A673 (cell line): ENCODE measurements around the gene REXO1. TPM values are rescaled to one million over a fixed set of nuclear protein-coding genes. Genes with fewer than 3 reads are reported as not detected.

Source experiments
- BruUV-seq: library from RNA; stranded (reverse); fragments of 400-500 nt; replicated peaks from 2 replicates; lab custom pipeline; 2021; lab: Mats Ljungman, UMichigan
- CTCF ChIA-PET: fragments of 300-600 bp; sonication (Branson Sonifier 250); formaldehyde crosslinking; loops from one replicate; lab custom pipeline; 2022; ENCODE audit warnings: antibody characterized with exemption; lab: Charles Lee
- POLR2A ChIA-PET: fragments of 300-600 bp; sonication (Branson Sonifier 250); formaldehyde crosslinking; loops from one replicate; lab custom pipeline; 2022; ENCODE audit warnings: antibody characterized with exemption; ENCODE audit not compliant: low non-redundant PET; lab: Charles Lee
- DNase-seq: peaks from one replicate; pipeline ENCODE4 v3.0.0-alpha.2; 2015; ENCODE audit warnings: low spot score
- H3K27ac ChIP-seq: fragments of 200-600 bp; sonication (generic); 2 replicates; pipeline ENCODE4 v1.5.1; 2016; ENCODE audit warnings: mixed run types, low read depth, mild to moderate bottlenecking, mixed read lengths, antibody characterized with exemption, low read length; ENCODE audit not compliant: poor library complexity, severe bottlenecking
- H3K27me3 ChIP-seq: fragments of 200-600 bp; sonication (generic); replicated peaks from 2 replicates; pipeline ENCODE4 v1.6.1; 2017; ENCODE audit warnings: mixed run types, low read depth, mild to moderate bottlenecking, mixed read lengths, antibody characterized with exemption, low read length; ENCODE audit not compliant: insufficient read depth, poor library complexity
- H3K36me3 ChIP-seq: fragments of 200-600 bp; sonication (generic); 2 replicates; pipeline ENCODE4 v1.6.1; 2016; ENCODE audit warnings: mixed run types, mild to moderate bottlenecking, mixed read lengths, antibody characterized with exemption, low read length; ENCODE audit not compliant: insufficient read depth, poor library complexity, severe bottlenecking
- H3K4me1 ChIP-seq: fragments of 200-600 bp; sonication (generic); 2 replicates; pipeline ENCODE4 v1.6.1; 2017; ENCODE audit warnings: mixed run types, mild to moderate bottlenecking, mixed read lengths, antibody characterized with exemption, low read length; ENCODE audit not compliant: insufficient read depth, poor library complexity, severe bottlenecking
- H3K4me3 ChIP-seq: fragments of 200-600 bp; sonication (generic); 2 replicates; pipeline ENCODE4 v1.5.1; 2016; ENCODE audit warnings: low read depth, mixed run types, mild to moderate bottlenecking, mixed read lengths, low read length; ENCODE audit not compliant: poor library complexity, severe bottlenecking
- H3K9me3 ChIP-seq: fragments of 200-600 bp; sonication (generic); 2 replicates; pipeline ENCODE4 v1.6.1; 2016; ENCODE audit warnings: mixed run types, low read depth, mild to moderate bottlenecking, mixed read lengths, antibody characterized with exemption, low read length; ENCODE audit not compliant: poor library complexity, severe bottlenecking
- EZH2 ChIP-seq: fragments of 200-600 bp; sonication (generic); IDR thresholded peaks from 2 replicates; pipeline ENCODE4 v1.6.1; 2017; ENCODE audit warnings: borderline replicate concordance, low read depth, mild to moderate bottlenecking, mixed read lengths, antibody characterized with exemption, low read length; ENCODE audit not compliant: poor library complexity, severe bottlenecking
- intact Hi-C: fragments of 100-400 bp; cut with micrococcal nuclease; formaldehyde crosslinking; loops from one replicate; pipeline ENCODE4 v1.10.0; 2022; ENCODE audit not compliant: unreplicated experiment
- total RNA-seq: library from RNA; stranded (reverse); gene quantifications from 2 replicates; pipeline ENCODE4 v1.2.3, GENCODE V29; 2021
- TF ChIP-seq, protein P1 (sequence below): fragments of 300-800, 200-600 bp; sonication (generic); conservative IDR thresholded peaks from 2 replicates; pipeline ENCODE4 v1.5.1; 2017; ENCODE audit warnings: low read depth, mild to moderate bottlenecking, antibody characterized with exemption, low read length, moderate library complexity, mixed read lengths

REXO1 gene
- total RNA-seq, 1 experiment from 2014 or later, result 53.0 TPM

- Histone ChIP-seq H3K36me3 (no peaks in the 10 kb centered on the region), H3K4me3 (no peak overlapping the region), H3K9me3 (no peaks in the 10 kb centered on the region), H3K27me3 (no peaks in the 10 kb centered on the region), H3K27ac (no peak overlapping the region), H3K4me1 (peaks cover 4% of the 10 kb centered on the region)
- TF ChIP-seq, protein P1, sequence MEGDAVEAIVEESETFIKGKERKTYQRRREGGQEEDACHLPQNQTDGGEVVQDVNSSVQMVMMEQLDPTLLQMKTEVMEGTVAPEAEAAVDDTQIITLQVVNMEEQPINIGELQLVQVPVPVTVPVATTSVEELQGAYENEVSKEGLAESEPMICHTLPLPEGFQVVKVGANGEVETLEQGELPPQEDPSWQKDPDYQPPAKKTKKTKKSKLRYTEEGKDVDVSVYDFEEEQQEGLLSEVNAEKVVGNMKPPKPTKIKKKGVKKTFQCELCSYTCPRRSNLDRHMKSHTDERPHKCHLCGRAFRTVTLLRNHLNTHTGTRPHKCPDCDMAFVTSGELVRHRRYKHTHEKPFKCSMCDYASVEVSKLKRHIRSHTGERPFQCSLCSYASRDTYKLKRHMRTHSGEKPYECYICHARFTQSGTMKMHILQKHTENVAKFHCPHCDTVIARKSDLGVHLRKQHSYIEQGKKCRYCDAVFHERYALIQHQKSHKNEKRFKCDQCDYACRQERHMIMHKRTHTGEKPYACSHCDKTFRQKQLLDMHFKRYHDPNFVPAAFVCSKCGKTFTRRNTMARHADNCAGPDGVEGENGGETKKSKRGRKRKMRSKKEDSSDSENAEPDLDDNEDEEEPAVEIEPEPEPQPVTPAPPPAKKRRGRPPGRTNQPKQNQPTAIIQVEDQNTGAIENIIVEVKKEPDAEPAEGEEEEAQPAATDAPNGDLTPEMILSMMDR, result no peak
- TF ChIP-seq EZH2, result no peak
- intact Hi-C loops, result no loop called here
- ChIA-PET CTCF (no interaction called here), POLR2A (no interaction called here)
- no peak for DNase-seq
- no TSS peak for BruUV-seq
These were observed 39.9 kb downstream of the REXO1 start for GRCh38 chr19:1808395-1808731.

DNA sequence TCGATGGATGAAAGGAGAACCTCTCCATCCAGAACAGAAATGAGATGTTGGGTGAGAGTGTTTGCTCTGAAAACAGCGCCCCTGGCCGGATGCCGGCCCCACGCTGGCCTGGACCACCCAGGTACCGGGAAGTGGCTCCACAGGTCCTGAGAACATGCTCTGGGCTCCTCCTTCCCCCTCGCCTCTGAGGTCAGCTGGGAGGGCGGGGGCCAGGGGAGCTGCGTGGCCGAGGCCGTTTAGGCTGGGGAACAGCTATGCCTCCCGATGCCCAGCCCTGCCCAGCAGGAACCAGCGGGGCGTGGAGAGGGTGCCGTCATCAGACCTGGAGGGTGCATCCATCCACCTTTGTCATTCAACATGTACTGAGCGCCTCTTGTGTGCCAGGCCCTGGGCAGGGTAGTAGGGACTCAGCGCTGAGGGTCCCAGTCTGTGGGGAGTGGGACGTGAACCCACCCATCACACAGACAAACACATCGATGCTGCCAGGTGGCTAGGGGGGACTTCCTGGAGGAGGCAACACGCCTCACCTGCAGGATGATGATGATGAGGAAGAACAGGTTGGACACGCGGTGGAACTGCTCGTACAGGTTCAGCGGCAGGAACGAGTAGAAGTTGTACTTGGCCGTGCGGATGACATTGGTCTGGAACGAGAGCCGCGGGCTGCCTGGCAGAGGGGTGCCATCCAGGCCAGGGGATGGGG, 40.4 kb downstream of the REXO1 start:
- no peak overlapping the region for H3K27ac ChIP-seq
- TF ChIP-seq, protein P1, result no peak
- no peak for TF ChIP-seq EZH2
- DNase-seq, result no peak
- ChIA-PET CTCF (no interaction called here), POLR2A (no interaction called here)
- H3K9me3 ChIP-seq, result no peaks in the 10 kb centered on the region
- H3K4me3 ChIP-seq, result no peak overlapping the region
- BruUV-seq, result no TSS peak
- H3K4me1 ChIP-seq, result peaks cover 4% of the 10 kb centered on the region
- no peaks in the 10 kb centered on the region for H3K36me3 ChIP-seq
- intact Hi-C loops, result no loop called here
- no peaks in the 10 kb centered on the region for H3K27me3 ChIP-seq

GRCh38 chr19:1807030-1807694, 41.1 kb downstream of the REXO1 start:
- ChIA-PET POLR2A (no interaction called here), CTCF (no interaction called here)
- Histone ChIP-seq H3K4me1 (peaks cover 4% of the 10 kb centered on the region), H3K27me3 (no peaks in the 10 kb centered on the region), H3K9me3 (no peaks in the 10 kb centered on the region), H3K4me3 (no peak overlapping the region), H3K36me3 (no peaks in the 10 kb centered on the region), H3K27ac (no peak overlapping the region)
- TF ChIP-seq EZH2, result no peak
- TF ChIP-seq, protein P1, result no peak
- BruUV-seq, result no TSS peak
- DNase-seq, result no peak
- intact Hi-C loops, result no loop called here
